H9 (cell line): Measurements from ENCODE around the gene CYSLTR2. TPM values are rescaled to one million over a fixed set of nuclear protein-coding genes. Genes with fewer than 3 reads are reported as not detected.

Experiments
- DNase-seq: peaks from one replicate; pipeline ENCODE4 v3.0.0-alpha.2; 2017
- H2AFZ ChIP-seq: one replicate; pipeline ENCODE4 v1.6.1; 2013; ENCODE audit warnings: mild to moderate bottlenecking, low read length, control low read depth, moderate library complexity
- H2AK5ac ChIP-seq: 2 replicates; pipeline ENCODE4 v1.6.1; 2013; ENCODE audit warnings: low read length, control low read depth, mixed read lengths; ENCODE audit not compliant: insufficient read length
- H2BK120ac ChIP-seq: one replicate; pipeline ENCODE4 v1.6.1; 2013; ENCODE audit warnings: low read depth, mild to moderate bottlenecking, low read length, control low read depth, inconsistent platforms; ENCODE audit not compliant: poor library complexity, severe bottlenecking
- H2BK12ac ChIP-seq: 2 replicates; pipeline ENCODE4 v1.6.1; 2013; ENCODE audit warnings: low read length, control low read depth, mixed read lengths, low read depth; ENCODE audit not compliant: insufficient read length
- H2BK15ac ChIP-seq: 2 replicates; pipeline ENCODE4 v1.6.1; 2013; ENCODE audit warnings: low read depth, low read length, control low read depth
- H2BK20ac ChIP-seq: one replicate; pipeline ENCODE4 v1.6.1; 2013; ENCODE audit warnings: low read depth, mild to moderate bottlenecking, low read length, control low read depth, inconsistent platforms; ENCODE audit not compliant: poor library complexity, severe bottlenecking
- H2BK5ac ChIP-seq: 2 replicates; pipeline ENCODE4 v1.6.1; 2013; ENCODE audit warnings: low read length, control low read depth, mixed read lengths; ENCODE audit not compliant: insufficient read length
- H3K14ac ChIP-seq: 2 replicates; pipeline ENCODE4 v1.6.1; 2013; ENCODE audit warnings: low read length, control low read depth; ENCODE audit not compliant: insufficient read depth
- H3K18ac ChIP-seq: 2 replicates; pipeline ENCODE4 v1.6.1; 2013; ENCODE audit warnings: low read depth, mild to moderate bottlenecking, mixed read lengths, low read length, control low read depth; ENCODE audit not compliant: insufficient read length
- H3K23ac ChIP-seq: 2 replicates; pipeline ENCODE4 v1.6.1; 2013; ENCODE audit warnings: low read length, control low read depth, mixed read lengths, low read depth; ENCODE audit not compliant: insufficient read length
- H3K23me2 ChIP-seq: 2 replicates; pipeline ENCODE4 v1.6.1; 2013; ENCODE audit warnings: low read depth, mild to moderate bottlenecking, mixed read lengths, low read length, control low read depth; ENCODE audit not compliant: insufficient read length, poor library complexity, severe bottlenecking
- H3K27ac ChIP-seq: 2 replicates; pipeline ENCODE4 v1.5.1; 2013; ENCODE audit warnings: low read length, control low read depth, mixed read lengths, low read depth; ENCODE audit not compliant: insufficient read length
- H3K27me3 ChIP-seq: 2 replicates; pipeline ENCODE4 v1.6.1; 2013; ENCODE audit warnings: low read length, control low read depth, inconsistent platforms; ENCODE audit not compliant: insufficient read depth
- H3K4ac ChIP-seq: 2 replicates; pipeline ENCODE4 v1.6.1; 2013; ENCODE audit warnings: low read depth, mild to moderate bottlenecking, control low read depth, inconsistent platforms, low read length, moderate library complexity
- H3K4me1 ChIP-seq: 2 replicates; pipeline ENCODE4 v1.6.1; 2013; ENCODE audit warnings: low read length, control low read depth, inconsistent platforms; ENCODE audit not compliant: insufficient read depth
- H3K4me2 ChIP-seq: 2 replicates; pipeline ENCODE4 v1.6.1; 2013; ENCODE audit warnings: low read length, control low read depth, mixed read lengths; ENCODE audit not compliant: insufficient read length, insufficient read depth
- H3K56ac ChIP-seq: 2 replicates; pipeline ENCODE4 v1.6.1; 2013; ENCODE audit warnings: low read depth, mild to moderate bottlenecking, mixed read lengths, low read length, control low read depth; ENCODE audit not compliant: insufficient read length
- H3K79me1 ChIP-seq: 2 replicates; pipeline ENCODE4 v1.6.1; 2013; ENCODE audit warnings: low read depth, mild to moderate bottlenecking, moderate library complexity, low read length, control low read depth, inconsistent platforms; ENCODE audit not compliant: insufficient read depth, poor library complexity, severe bottlenecking
- H3K79me2 ChIP-seq: 2 replicates; pipeline ENCODE4 v1.6.1; 2013; ENCODE audit warnings: low read length, control low read depth, inconsistent platforms; ENCODE audit not compliant: insufficient read depth
- H3K9ac ChIP-seq: 2 replicates; pipeline ENCODE4 v1.6.1; 2013; ENCODE audit warnings: low read length, control low read depth, mixed read lengths; ENCODE audit not compliant: insufficient read length; ENCODE audit errors: extremely low read depth
- H3K9me3 ChIP-seq: one replicate; pipeline ENCODE4 v1.6.1; 2013; ENCODE audit warnings: low read depth, low read length, inconsistent platforms; ENCODE audit not compliant: control insufficient read depth
- H3T11ph ChIP-seq: one replicate; pipeline ENCODE4 v1.6.1; 2013; ENCODE audit warnings: mild to moderate bottlenecking, low read length, control low read depth, inconsistent platforms
- H4K20me1 ChIP-seq: one replicate; pipeline ENCODE4 v1.6.1; 2013; ENCODE audit not compliant: control insufficient read depth, insufficient read length, insufficient read depth
- H4K5ac ChIP-seq: 2 replicates; pipeline ENCODE4 v1.6.1; 2013; ENCODE audit warnings: low read depth, mild to moderate bottlenecking, mixed read lengths, low read length, control low read depth; ENCODE audit not compliant: insufficient read length
- H4K8ac ChIP-seq: replicated peaks from 2 replicates; pipeline ENCODE4 v1.6.1; 2013; ENCODE audit warnings: low read length, control low read depth, mixed read lengths, low read depth; ENCODE audit not compliant: insufficient read length
- H4K91ac ChIP-seq: 2 replicates; pipeline ENCODE4 v1.6.1; 2013; ENCODE audit warnings: low read depth, mild to moderate bottlenecking, moderate library complexity, mixed read lengths, low read length, control low read depth; ENCODE audit not compliant: insufficient read length
- H3K27ac Mint-ChIP-seq, 3 experiments: 2 replicates in 2 of 3; 3 replicates in 1 of 3; pipeline ENCODE4 v1.8.0; 2020 to 2021; ENCODE audit warnings: mixed read lengths in 3 of 3, mild to moderate bottlenecking in 1 of 3, moderate library complexity in 1 of 3
- H3K27me3 Mint-ChIP-seq: 2 replicates; pipeline ENCODE4 v1.8.0; 2021; ENCODE audit warnings: low read depth, mild to moderate bottlenecking, moderate library complexity, mixed read lengths
- H3K36me3 Mint-ChIP-seq, 3 experiments: 2 replicates in 2 of 3; 3 replicates in 1 of 3; pipeline ENCODE4 v1.8.0; 2020 to 2021; ENCODE audit warnings: low read depth in 3 of 3, mixed read lengths in 3 of 3; ENCODE audit not compliant: insufficient read depth in 1 of 3
- H3K4me1 Mint-ChIP-seq, 2 experiments: 2 replicates each; pipeline ENCODE4 v1.8.0; 2020; ENCODE audit warnings: mixed read lengths in 2 of 2
- H3K4me3 Mint-ChIP-seq, 2 experiments: 2 replicates in 1 of 2; 3 replicates in 1 of 2; pipeline ENCODE4 v1.8.0; 2020 to 2021; ENCODE audit warnings: mild to moderate bottlenecking in 2 of 2, mixed read lengths in 2 of 2, moderate library complexity in 1 of 2
- H3K9me3 Mint-ChIP-seq, 2 experiments: 2 replicates in 1 of 2; 3 replicates in 1 of 2; pipeline ENCODE4 v1.8.0; 2020; ENCODE audit warnings: mild to moderate bottlenecking in 2 of 2, mixed read lengths in 2 of 2, moderate library complexity in 1 of 2
- WGBS: extraction: QIAGEN DNeasy Blood & Tissue Kit; methylation state at CpG from one replicate; pipeline ENCODE4 v1.1.7; 2013; ENCODE audit warnings: missing lambda C conversion rate, low lambda C conversion rate, mixed read lengths; ENCODE audit not compliant: insufficient read length; ENCODE audit errors: extremely low coverage; 5-methylcytosine and 5-hydroxymethylcytosine counted together
- total RNA-seq: library from RNA; stranded (reverse); gene quantifications from 2 replicates; pipeline ENCODE4 v1.2.1, GENCODE V29; 2021
- TF ChIP-seq, protein P1 (sequence below): fragments of 200-600 bp; sonication (generic); conservative IDR thresholded peaks from 3 replicates; pipeline ENCODE4 v1.8.0; 2021; ENCODE audit warnings: antibody characterized with exemption, mild to moderate bottlenecking

Gene CYSLTR2
- total RNA-seq, 1 experiment from 2014 or later, result not detected

GRCh38 chr13:48693998-48694397 lies 40.3 kb downstream of the CYSLTR2 start:
- H4K91ac ChIP-seq, result no peak overlapping the region
- no peak overlapping the region for H2AFZ ChIP-seq
- TF ChIP-seq, protein P1, sequence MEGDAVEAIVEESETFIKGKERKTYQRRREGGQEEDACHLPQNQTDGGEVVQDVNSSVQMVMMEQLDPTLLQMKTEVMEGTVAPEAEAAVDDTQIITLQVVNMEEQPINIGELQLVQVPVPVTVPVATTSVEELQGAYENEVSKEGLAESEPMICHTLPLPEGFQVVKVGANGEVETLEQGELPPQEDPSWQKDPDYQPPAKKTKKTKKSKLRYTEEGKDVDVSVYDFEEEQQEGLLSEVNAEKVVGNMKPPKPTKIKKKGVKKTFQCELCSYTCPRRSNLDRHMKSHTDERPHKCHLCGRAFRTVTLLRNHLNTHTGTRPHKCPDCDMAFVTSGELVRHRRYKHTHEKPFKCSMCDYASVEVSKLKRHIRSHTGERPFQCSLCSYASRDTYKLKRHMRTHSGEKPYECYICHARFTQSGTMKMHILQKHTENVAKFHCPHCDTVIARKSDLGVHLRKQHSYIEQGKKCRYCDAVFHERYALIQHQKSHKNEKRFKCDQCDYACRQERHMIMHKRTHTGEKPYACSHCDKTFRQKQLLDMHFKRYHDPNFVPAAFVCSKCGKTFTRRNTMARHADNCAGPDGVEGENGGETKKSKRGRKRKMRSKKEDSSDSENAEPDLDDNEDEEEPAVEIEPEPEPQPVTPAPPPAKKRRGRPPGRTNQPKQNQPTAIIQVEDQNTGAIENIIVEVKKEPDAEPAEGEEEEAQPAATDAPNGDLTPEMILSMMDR, result no peak
- H3K23me2 ChIP-seq, result no peaks in the 10 kb centered on the region
- Mint-ChIP-seq H3K4me1 (no peaks in the 10 kb centered on the region), H3K4me3 (no peak overlapping the region), H3K27ac (no peak overlapping the region), H3K36me3 (peaks cover 5 to 18% (median 8%) of the 10 kb centered on the region in 3 experiments; a peak in 6 of 7 replicates), H3K9me3 (peaks cover 29 to 35% of the 10 kb centered on the region in 2 experiments), H3K27me3 (no peaks in the 10 kb centered on the region)
- H2BK15ac ChIP-seq, result no peak overlapping the region
- no peak overlapping the region for H3K23ac ChIP-seq
- no peaks in the 10 kb centered on the region for H3K79me1 ChIP-seq
- no peaks in the 10 kb centered on the region for H3K9me3 ChIP-seq
- H3K18ac ChIP-seq, result no peak overlapping the region
- no peak overlapping the region for H4K8ac ChIP-seq
- WGBS, result no CpG with 5 or more reads among the region's 3 CpGs
- no peak overlapping the region for H2BK20ac ChIP-seq
- H3K56ac ChIP-seq, result no peak overlapping the region
- no peak overlapping the region for H3T11ph ChIP-seq
- no peak overlapping the region for H3K27ac ChIP-seq
- no peaks in the 10 kb centered on the region for H3K4me1 ChIP-seq
- H3K9ac ChIP-seq, result no peak overlapping the region
- H3K27me3 ChIP-seq, result no peaks in the 10 kb centered on the region
- no peak for DNase-seq
- H4K5ac ChIP-seq, result no peak overlapping the region
- no peak overlapping the region for H3K14ac ChIP-seq
- H4K20me1 ChIP-seq, result no peaks in the 10 kb centered on the region
- H2BK5ac ChIP-seq, result no peak overlapping the region
- H2AK5ac ChIP-seq, result no peak overlapping the region
- H2BK12ac ChIP-seq, result no peak overlapping the region
- H2BK120ac ChIP-seq, result no peak overlapping the region
- H3K79me2 ChIP-seq, result no peaks in the 10 kb centered on the region
- no peak overlapping the region for H3K4me2 ChIP-seq
- H3K4ac ChIP-seq, result no peak overlapping the region
